Esophagus squamous epithelium (tissue), 5 donors: ENCODE results near the gene CNOT1. TPM values are rescaled to one million over a fixed set of nuclear protein-coding genes. Genes with fewer than 3 reads are reported as not detected.
"Not testable (repeated sequence)": the region's sequence is repeated elsewhere in the genome, so short reads cannot be mapped to it uniquely, and the experiment has no call there.

ENCODE experiments used
- DNase-seq: peaks from one replicate; lab custom pipeline; 2025; lab: John Stamatoyannopoulos, UW
- H3K27ac ChIP-seq, 4 donors: fragments of 200-600 bp; sonication (generic); one replicate each; pipeline ENCODE4 v1.5.1; 2016 to 2019; ENCODE audit warnings: mild to moderate bottlenecking in 1 of 4
- H3K27me3 ChIP-seq, 4 donors: fragments of 200-600 bp; sonication (generic); 1 replicate in 3 of 4; 2 replicates in 1 of 4; pipeline versions ENCODE4 v1.5.1 to v1.6.0; 2017 to 2021; ENCODE audit warnings: antibody characterized with exemption in 1 of 4
- H3K36me3 ChIP-seq, 3 donors: fragments of 200-600 bp; sonication (generic); one replicate each; pipeline ENCODE4 v1.5.1; 2016 to 2019
- H3K4me1 ChIP-seq, 3 donors: fragments of 200-600 bp; sonication (generic); one replicate each; pipeline ENCODE4 v1.5.1; 2017 to 2019
- H3K4me3 ChIP-seq, 4 donors: fragments of 200-600 bp; sonication (generic); 1 replicate in 3 of 4; 2 replicates in 1 of 4; pipeline ENCODE4 v1.5.1; 2016 to 2019; ENCODE audit warnings: mild to moderate bottlenecking in 2 of 4, moderate library complexity in 1 of 4
- H3K9me3 ChIP-seq, 3 donors: fragments of 200-600 bp; sonication (generic); one replicate each; pipeline ENCODE4 v1.5.1; 2016 to 2019
- CTCF ChIP-seq, 6 experiments: fragments of 450-650 bp in 4 of 6; fragments of 200-600 bp in 2 of 6; sonication (generic) in 2 of 6; IDR thresholded peaks; one replicate each; pipeline ENCODE4 v1.5.1; 2016 to 2019; ENCODE audit warnings: antibody characterized with exemption in 6 of 6, mild to moderate bottlenecking in 4 of 6, moderate library complexity in 4 of 6
- POLR2A ChIP-seq, 4 donors: fragments of 450-650 bp; IDR thresholded peaks; one replicate each; pipeline ENCODE4 v1.6.1; 2017; ENCODE audit warnings: antibody characterized with exemption in 4 of 4, mild to moderate bottlenecking in 4 of 4, moderate library complexity in 3 of 4
- WGBS, 2 donors: methylation state at CpG; one replicate each; pipeline ENCODE4 v1.1.5; 2018; 5-methylcytosine and 5-hydroxymethylcytosine counted together
- intact Hi-C: fragments of 100-400 bp; cut with DNase I; formaldehyde crosslinking; loops from one replicate; pipeline ENCODE4 v1.15.0; 2022
- total RNA-seq, 4 donors: library from RNA; depleted of rRNA; stranded (reverse); fragments of >200 nt; gene quantifications; one replicate each; pipeline ENCODE4 v1.1.0, GENCODE V29; 2016
- donor health status: DM: yes; HTN: yes; CAD: no.

Gene CNOT1
- total RNA-seq, 4 donors from 2014 or later = 124 to 229 (median 153) TPM

- Histone ChIP-seq H3K9me3 (no peaks in the 10 kb centered on the region), H3K4me1 (peaks cover 2 to 14% (median 3%) of the 10 kb centered on the region in 3 donors), H3K4me3 (no peak overlapping the region), H3K36me3 (peaks cover 14 to 66% (median 23%) of the 10 kb centered on the region in 3 donors), H3K27ac (no peak overlapping the region), H3K27me3 (no peaks in the 10 kb centered on the region)
- no peak for DNase-seq
- intact Hi-C loops = no loop called here
- TF ChIP-seq CTCF (IDR thresholded peaks at IDR 0.05) = no peak
- WGBS, 2 donors = 80 to 98% methylated on average over 1 to 6 of the region's 6 CpGs
These were observed 14.8 kb downstream of the CNOT1 start for GRCh38 chr16:58614860-58615259.

- peaks cover 2 to 14% (median 3%) of the 10 kb centered on the region in 3 donors for H3K4me1 ChIP-seq
- intact Hi-C loops = no loop called here
- no peak overlapping the region for H3K4me3 ChIP-seq
- 60 to 92% methylated on average over 2 to 6 of the region's 6 CpGs for WGBS, 2 donors
- no peaks in the 10 kb centered on the region for H3K9me3 ChIP-seq
- peaks cover 7 to 64% (median 23%) of the 10 kb centered on the region in 3 donors for H3K36me3 ChIP-seq
- H3K27me3 ChIP-seq = no peaks in the 10 kb centered on the region
- H3K27ac ChIP-seq = no peak overlapping the region
- no peak for DNase-seq
- TF ChIP-seq CTCF (IDR thresholded peaks at IDR 0.05) (no peak), POLR2A (IDR thresholded peaks at IDR 0.05) (no peak)
These were observed 15.4 kb downstream of the CNOT1 start for GRCh38 chr16:58614212-58614611.

GRCh38 chr16:58612965-58613364 lies 16.7 kb downstream of the CNOT1 start:
- H3K4me3 ChIP-seq, H3K27me3 ChIP-seq, H3K27ac ChIP-seq, intact Hi-C loops, H3K9me3 ChIP-seq, DNase-seq: not testable (repeated sequence)
- Histone ChIP-seq H3K4me1 (peaks cover 2 to 16% (median 3%) of the 10 kb centered on the region in 3 donors), H3K36me3 (peaks cover 4 to 62% (median 17%) of the 10 kb centered on the region in 3 donors)
- WGBS, 2 donors = 44 to 72% methylated on average over 7 of the region's 7 CpGs

GRCh38 chr16:58608601-58609136 lies 21.0 kb downstream of the CNOT1 start:
- Histone ChIP-seq H3K4me3 (no peak overlapping the region), H3K9me3 (no peaks in the 10 kb centered on the region), H3K4me1 (peaks cover 0 to 33% (median 2%) of the 10 kb centered on the region in 3 donors), H3K36me3 (peaks cover 4 to 74% (median 10%) of the 10 kb centered on the region in 3 donors), H3K27ac (no peak overlapping the region), H3K27me3 (no peaks in the 10 kb centered on the region)
- intact Hi-C loops = no loop called here
- 83 to 86% methylated on average over 8 of the region's 8 CpGs for WGBS, 2 donors
- no peak for TF ChIP-seq POLR2A (IDR thresholded peaks at IDR 0.05)
- no peak for TF ChIP-seq CTCF (IDR thresholded peaks at IDR 0.05)
- DNase-seq = no peak

GRCh38 chr16:58605562-58605961 lies 24.1 kb downstream of the CNOT1 start:
- TF ChIP-seq POLR2A (IDR thresholded peaks at IDR 0.05) (no peak), CTCF (IDR thresholded peaks at IDR 0.05) (no peak)
- Histone ChIP-seq H3K36me3 (peaks cover 0 to 61% (median under 1%) of the 10 kb centered on the region in 3 donors), H3K4me1 (peaks cover 0 to 26% (median 0%) of the 10 kb centered on the region in 3 donors), H3K27ac (no peak overlapping the region), H3K4me3 (no peak overlapping the region), H3K9me3 (no peaks in the 10 kb centered on the region), H3K27me3 (no peaks in the 10 kb centered on the region)
- intact Hi-C loops = no loop called here
- DNase-seq = no peak
- WGBS, 2 donors = 92 to 96% methylated on average over 7 of the region's 7 CpGs
